ENCODE data around the gene SYK. TPM values are rescaled to one million over a fixed set of nuclear protein-coding genes. Genes with fewer than 3 reads are reported as not detected.

Gene SYK
- total and polyA plus RNA-seq, 2 of the 13 experiments (the other 11 are each of a cell fraction or from before 2014, with no cell fraction given): not detected

DNA sequence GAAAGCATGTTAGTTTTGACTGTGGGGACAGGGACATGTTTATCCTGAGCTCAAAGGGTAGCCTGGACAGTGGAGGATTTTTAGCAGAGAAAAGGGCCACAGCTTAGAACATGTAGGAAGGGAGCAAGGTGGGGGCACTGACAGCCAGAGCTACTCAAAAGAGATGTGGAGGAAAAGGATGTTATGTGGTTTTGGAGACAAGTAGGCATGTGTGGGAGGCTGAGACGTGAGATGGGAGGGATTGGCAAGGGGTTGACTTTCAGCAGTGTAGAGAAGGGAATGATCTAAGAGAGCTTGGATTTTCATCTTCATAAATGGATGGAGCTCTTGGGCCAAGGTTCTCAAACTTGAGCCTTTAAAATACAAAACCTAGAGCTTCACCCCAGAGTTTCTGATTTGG lies 24.0 kb downstream of the SYK start (continued):
- TF ChIP-seq, protein P1, sequence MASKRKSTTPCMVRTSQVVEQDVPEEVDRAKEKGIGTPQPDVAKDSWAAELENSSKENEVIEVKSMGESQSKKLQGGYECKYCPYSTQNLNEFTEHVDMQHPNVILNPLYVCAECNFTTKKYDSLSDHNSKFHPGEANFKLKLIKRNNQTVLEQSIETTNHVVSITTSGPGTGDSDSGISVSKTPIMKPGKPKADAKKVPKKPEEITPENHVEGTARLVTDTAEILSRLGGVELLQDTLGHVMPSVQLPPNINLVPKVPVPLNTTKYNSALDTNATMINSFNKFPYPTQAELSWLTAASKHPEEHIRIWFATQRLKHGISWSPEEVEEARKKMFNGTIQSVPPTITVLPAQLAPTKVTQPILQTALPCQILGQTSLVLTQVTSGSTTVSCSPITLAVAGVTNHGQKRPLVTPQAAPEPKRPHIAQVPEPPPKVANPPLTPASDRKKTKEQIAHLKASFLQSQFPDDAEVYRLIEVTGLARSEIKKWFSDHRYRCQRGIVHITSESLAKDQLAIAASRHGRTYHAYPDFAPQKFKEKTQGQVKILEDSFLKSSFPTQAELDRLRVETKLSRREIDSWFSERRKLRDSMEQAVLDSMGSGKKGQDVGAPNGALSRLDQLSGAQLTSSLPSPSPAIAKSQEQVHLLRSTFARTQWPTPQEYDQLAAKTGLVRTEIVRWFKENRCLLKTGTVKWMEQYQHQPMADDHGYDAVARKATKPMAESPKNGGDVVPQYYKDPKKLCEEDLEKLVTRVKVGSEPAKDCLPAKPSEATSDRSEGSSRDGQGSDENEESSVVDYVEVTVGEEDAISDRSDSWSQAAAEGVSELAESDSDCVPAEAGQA (IDR thresholded peaks at IDR 0.05; ENCODE audit: low read depth): no peak
- TF ChIP-seq, protein P1 (CRISPR knock-in tag; IDR thresholded peaks at IDR 0.05; ENCODE audit: borderline replicate concordance): no peak

DNA sequence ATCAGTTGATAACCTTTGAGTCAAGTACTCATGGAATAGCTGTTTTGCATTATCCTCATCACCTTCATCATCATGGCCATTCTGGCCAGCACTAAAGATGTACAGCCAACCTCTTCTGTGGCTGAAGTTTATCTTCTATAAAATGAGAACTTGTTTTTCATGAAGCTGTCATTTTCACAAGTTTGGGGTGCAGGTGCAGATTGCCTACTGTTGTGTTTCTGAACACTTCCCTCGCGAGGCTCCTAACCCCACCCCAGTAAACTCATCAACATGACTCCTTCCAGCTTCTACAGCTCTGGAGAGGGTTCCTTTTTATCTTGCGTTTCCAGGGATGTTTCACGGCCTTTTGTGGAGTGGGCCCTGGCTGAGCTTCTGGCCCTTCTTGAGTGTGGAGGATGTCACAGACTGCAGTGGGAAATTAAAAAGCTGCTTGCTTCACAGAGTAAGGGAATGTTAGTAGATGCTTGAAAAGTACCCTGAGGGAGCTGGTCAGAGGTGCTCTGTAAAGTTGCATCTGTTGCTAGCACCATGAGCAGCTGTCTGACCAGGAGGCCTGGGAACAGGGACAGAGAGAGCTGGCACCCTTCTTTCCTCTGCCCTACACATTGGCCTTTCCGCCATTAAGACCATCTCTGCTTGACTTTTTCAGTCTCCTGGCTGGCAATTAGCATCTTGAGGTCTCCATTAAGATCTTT lies 24.9 kb downstream of the SYK start:
- no peaks in the 10 kb centered on the region for H3K4me1 ChIP-seq (ENCODE audit: insufficient read depth, low read length)
- no peak for FAIRE-seq
- intact Hi-C loops (cut with micrococcal nuclease; ENCODE audit: unreplicated experiment): no loop called here
- no peak for DNase-seq (ENCODE audit: low spot score)
- TF ChIP-seq MATR3 (CRISPR knock-in tag; IDR thresholded peaks at IDR 0.05) (no peak), EED (CRISPR knock-in tag; IDR thresholded peaks at IDR 0.05) (no peak), POLR2AphosphoS5 (IDR thresholded peaks at IDR 0.05; ENCODE audit: low read depth, low read length) (no peak), SATB2 (CRISPR knock-in tag; IDR thresholded peaks at IDR 0.05) (no peak), KDM6A (CRISPR knock-in tag; IDR thresholded peaks at IDR 0.05; ENCODE audit: low read depth) (no peak), ZNF614 (CRISPR knock-in tag; IDR thresholded peaks at IDR 0.05; ENCODE audit: borderline replicate concordance) (no peak), ZNF160 (CRISPR knock-in tag; IDR thresholded peaks at IDR 0.05) (no peak), ZNF430 (CRISPR knock-in tag; IDR thresholded peaks at IDR 0.05) (no peak), TAF15 (IDR thresholded peaks at IDR 0.05; ENCODE audit: low read depth, low read length, poor library complexity, severe bottlenecking) (no peak), U2AF2 (IDR thresholded peaks at IDR 0.05; ENCODE audit: low read depth, low read length) (no peak)
- TF ChIP-seq, protein P2, sequence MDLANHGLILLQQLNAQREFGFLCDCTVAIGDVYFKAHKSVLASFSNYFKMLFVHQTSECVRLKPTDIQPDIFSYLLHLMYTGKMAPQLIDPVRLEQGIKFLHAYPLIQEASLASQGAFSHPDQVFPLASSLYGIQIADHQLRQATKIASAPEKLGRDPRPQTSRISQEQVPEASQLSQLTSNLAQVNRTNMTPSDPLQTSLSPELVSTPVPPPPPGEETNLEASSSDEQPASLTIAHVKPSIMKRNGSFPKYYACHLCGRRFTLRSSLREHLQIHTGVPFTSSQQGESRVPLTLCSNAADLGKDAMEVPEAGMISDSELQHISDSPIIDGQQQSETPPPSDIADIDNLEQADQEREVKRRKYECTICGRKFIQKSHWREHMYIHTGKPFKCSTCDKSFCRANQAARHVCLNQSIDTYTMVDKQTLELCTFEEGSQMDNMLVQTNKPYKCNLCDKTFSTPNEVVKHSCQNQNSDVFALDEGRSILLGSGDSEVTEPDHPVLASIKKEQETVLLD (CRISPR knock-in tag; IDR thresholded peaks at IDR 0.05; ENCODE audit: low read depth): no peak
- TF ChIP-seq, protein P3, sequence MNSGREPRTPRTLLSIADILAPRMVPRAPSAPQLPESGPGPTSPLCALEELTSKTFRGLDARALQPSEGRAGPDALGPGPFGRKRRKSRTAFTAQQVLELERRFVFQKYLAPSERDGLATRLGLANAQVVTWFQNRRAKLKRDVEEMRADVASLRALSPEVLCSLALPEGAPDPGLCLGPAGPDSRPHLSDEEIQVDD (CRISPR knock-in tag; IDR thresholded peaks at IDR 0.05; ENCODE audit: borderline replicate concordance): no peak
- ChIA-PET CTCF (ENCODE audit: low intra/inter-chr PET ratio, low total read pairs) (no interaction called here), POLR2A (no interaction called here)
- H4K20me1 ChIP-seq (ENCODE audit: insufficient read depth, low read length): no peaks in the 10 kb centered on the region
- peaks cover 1 to 15% of the 10 kb centered on the region in 2 experiments; a peak in 2 of 5 replicates for H3K27me3 ChIP-seq (ENCODE audit: control insufficient read depth in 1 of 2, insufficient read depth in 2 of 2, low read length in 2 of 2)
- peaks cover 7% of the 10 kb centered on the region for H3K9me3 ChIP-seq (ENCODE audit: low read length)
- no peak overlapping the region for H3K4me3 ChIP-seq (replicated peaks in 1 of 3; ENCODE audit: insufficient read depth in 1 of 3, low read depth in 2 of 3, low read length in 3 of 3)
- no peak overlapping the region for H3K9ac ChIP-seq (ENCODE audit: insufficient read depth, low read depth, low read length)
- H3K79me2 ChIP-seq (ENCODE audit: insufficient read depth, low read length): no peaks in the 10 kb centered on the region
- H3K4me2 ChIP-seq (ENCODE audit: low read depth, low read length): no peak overlapping the region
- no peak overlapping the region for H3K27ac ChIP-seq (ENCODE audit: extremely low read length, insufficient read depth, low read length)
- no peak for ATAC-seq
- no peaks in the 10 kb centered on the region for H3K36me3 ChIP-seq (replicated peaks in 1 of 2; ENCODE audit: control insufficient read depth in 1 of 2, insufficient read depth in 2 of 2, low read length in 2 of 2)
- in situ Hi-C loops (cut with HindIII; ENCODE audit: extremely low pct_ligation_motif_present, low pct_unique_long_range_greater_than_20kb): no loop called here
- WGBS (ENCODE audit: low lambda C conversion rate): 1% methylated on average over 5 of the region's 5 CpGs
- H2AFZ ChIP-seq (ENCODE audit: low read length): no peak overlapping the region
- BruUV-seq (replicated peaks): no TSS peak
